Aorta (tissue), 5 donors: ENCODE data around the gene ATP9B. TPM values are rescaled to one million over a fixed set of nuclear protein-coding genes. Genes with fewer than 3 reads are reported as not detected.
A peak's percentile ranks its signal among the peaks of the same experiment; 100 is the strongest.

Source experiments
- ATAC-seq: fragments of 200-7000 bp; cut with Tn5 transposase; one replicate; pipeline ENCODE4 v1.9.1; 2022; ENCODE audit warnings: moderate library complexity; ENCODE audit not compliant: low FRiP score
- DNase-seq, 2 donors: peaks; one replicate each; pipeline ENCODE4 v3.0.0-alpha.2; 2020
- H3K27ac ChIP-seq, 2 donors: one replicate each; pipeline ENCODE4 v1.5.1; 2013; ENCODE audit warnings: low read length in 2 of 2, mild to moderate bottlenecking in 2 of 2, moderate library complexity in 2 of 2, control low read depth in 1 of 2, inconsistent platforms in 1 of 2, low read depth in 1 of 2
- H3K27me3 ChIP-seq, 2 donors: one replicate each; pipeline ENCODE4 v1.6.1; 2013; ENCODE audit warnings: control low read depth in 1 of 2, low read length in 1 of 2, mild to moderate bottlenecking in 1 of 2, moderate library complexity in 1 of 2; ENCODE audit not compliant: insufficient read depth in 2 of 2, control insufficient read depth in 1 of 2
- H3K36me3 ChIP-seq, 2 donors: one replicate each; pipeline ENCODE4 v1.6.1; 2013; ENCODE audit warnings: control low read depth in 1 of 2, low read length in 1 of 2, mild to moderate bottlenecking in 1 of 2; ENCODE audit not compliant: insufficient read depth in 2 of 2, control insufficient read depth in 1 of 2
- H3K4me1 ChIP-seq, 2 donors: one replicate each; pipeline ENCODE4 v1.6.1; 2013; ENCODE audit warnings: low read length in 2 of 2, control low read depth in 1 of 2, mild to moderate bottlenecking in 1 of 2, moderate library complexity in 1 of 2; ENCODE audit not compliant: insufficient read depth in 2 of 2, control insufficient read depth in 1 of 2
- H3K4me3 ChIP-seq, 2 donors: one replicate each; pipeline ENCODE4 v1.5.1; 2013; ENCODE audit warnings: low read length in 2 of 2, control low read depth in 1 of 2, mild to moderate bottlenecking in 1 of 2
- H3K9me3 ChIP-seq: one replicate; pipeline ENCODE4 v1.6.1; 2013; ENCODE audit warnings: mild to moderate bottlenecking, low read length; ENCODE audit not compliant: control insufficient read depth
- WGBS, 2 donors: extraction: QIAGEN DNeasy Blood & Tissue Kit; methylation state at CpG; one replicate each; pipeline ENCODE4 v1.1.7; 2013; 5-methylcytosine and 5-hydroxymethylcytosine counted together
- intact Hi-C, 2 donors: fragments of 100-400 bp; cut with DNase I; formaldehyde crosslinking; loops; one replicate each; pipeline versions ENCODE4 v1.14.2 to v1.15.0; 2022
- polyA plus RNA-seq, 2 donors: library from polyadenylated mRNA; stranded (reverse); fragments of 200-250 nt; gene quantifications; one replicate each; pipeline ENCODE4 v1.2.3, GENCODE V29; 2013
- total RNA-seq, 2 donors: library from RNA; stranded (reverse); fragmentation: NEBNext Ultra II Directional; extraction: Animal tissue kit (Norgen Biotek cat#: 25700); gene quantifications; one replicate each; pipeline ENCODE4 v1.2.1, GENCODE V29; 2021
- donor health status: healthy with polysubstance abuse.
- donor health status: Bipolar disorder and iron deficiency.
- donor health status: DM: no; HTN: no; CAD: no.
- donor health status: DM: no; HTN: no; CAD: no.
- donor health status: DM: yes; HTN: yes; CAD: no.

ATP9B gene
- total and polyA plus RNA-seq, 4 donors = 2.3 to 55.3 (median 30.5) TPM

- no peak for ATAC-seq
- no peaks in the 10 kb centered on the region for H3K4me1 ChIP-seq
- DNase-seq = no peak
- intact Hi-C loops = loop anchor here in 1 of 2 donors (5.0 kb wide), 1 partner anchor 199 kb away; no protein-coding TSS in a partner anchor
- 64% methylated on average over 7 of the region's 7 CpGs for WGBS, 2 donors
- H3K27me3 ChIP-seq = no peaks in the 10 kb centered on the region
- no peaks in the 10 kb centered on the region for H3K36me3 ChIP-seq
- H3K27ac ChIP-seq = no peak overlapping the region
- no peaks in the 10 kb centered on the region for H3K9me3 ChIP-seq
- H3K4me3 ChIP-seq = no peak overlapping the region
Observed at GRCh38 chr18:79388043-79388442, 318.8 kb downstream of the ATP9B start.

- intact Hi-C loops = loop anchor here (5.0 to 10.0 kb wide), 3 partner anchors 65 to 643 kb away; partner anchors contain the start of gene RBFA (in 1 of the 2)
- 20 to 29% methylated on average over 4 of the region's 4 CpGs for WGBS, 2 donors
Observed at GRCh38 chr18:79389689-79390088, 320.5 kb downstream of the ATP9B start.

GRCh38 chr18:79392226-79392625, 323.0 kb downstream of the ATP9B start:
- no peak overlapping the region for H3K4me3 ChIP-seq
- WGBS, 2 donors = 86 to 87% methylated on average over 8 of the region's 8 CpGs
- no peak for ATAC-seq
- no peaks in the 10 kb centered on the region for H3K9me3 ChIP-seq
- H3K36me3 ChIP-seq = no peaks in the 10 kb centered on the region
- intact Hi-C loops = loop anchor here (2.0 to 10.0 kb wide), 3 partner anchors 63 to 640 kb away; partner anchors contain the start of gene RBFA (in 1 of the 2)
- DNase-seq = peak; percentile 41 to 51
- no peaks in the 10 kb centered on the region for H3K4me1 ChIP-seq
- no peaks in the 10 kb centered on the region for H3K27me3 ChIP-seq
- H3K27ac ChIP-seq = peak overlapping the region in 1 of 2 donors; percentile 1

More at GRCh38 chr18:79389689-79390088, 320.5 kb downstream of the ATP9B start:
- ATAC-seq = no peak
- no peaks in the 10 kb centered on the region for H3K9me3 ChIP-seq
- no peaks in the 10 kb centered on the region for H3K27me3 ChIP-seq
- H3K4me1 ChIP-seq = no peaks in the 10 kb centered on the region
- H3K27ac ChIP-seq = no peak overlapping the region
- no peak overlapping the region for H3K4me3 ChIP-seq
- no peak for DNase-seq
- H3K36me3 ChIP-seq = no peaks in the 10 kb centered on the region

GRCh38 chr18:79393181-79393634, 324.0 kb downstream of the ATP9B start:
- DNase-seq = peak; percentile 60 to 85
- no peaks in the 10 kb centered on the region for H3K4me1 ChIP-seq
- intact Hi-C loops = loop anchor here (2.0 to 10.0 kb wide), 3 partner anchors 62 to 639 kb away; partner anchors contain the start of gene RBFA (in 1 of the 2)

GRCh38 chr18:79393635-79394533, 324.7 kb downstream of the ATP9B start:
- Histone ChIP-seq H3K9me3 (no peaks in the 10 kb centered on the region), H3K4me3 (peak overlapping the region; percentile 34 to 81), H3K27ac (peak overlapping the region; percentile 97 to 99), H3K4me1 (no peaks in the 10 kb centered on the region), H3K27me3 (no peaks in the 10 kb centered on the region), H3K36me3 (no peaks in the 10 kb centered on the region)
- ATAC-seq (peak; percentile 80), DNase-seq (peak; percentile 95 to 97)
- WGBS, 2 donors = 0% methylated on average over 56 to 83 of the region's 83 CpGs
- intact Hi-C loops = loop anchor here (2.0 to 10.0 kb wide), 3 partner anchors 61 to 638 kb away; partner anchors contain the start of gene RBFA (in 1 of the 2)

More at GRCh38 chr18:79393181-79393634, 324.0 kb downstream of the ATP9B start:
- WGBS, 2 donors = 3 to 5% methylated on average over 30 of the region's 30 CpGs
- no peaks in the 10 kb centered on the region for H3K36me3 ChIP-seq
- peak; percentile 54 for ATAC-seq
- no peaks in the 10 kb centered on the region for H3K9me3 ChIP-seq
- no peaks in the 10 kb centered on the region for H3K27me3 ChIP-seq
- peak overlapping the region; percentile 47 to 99 for H3K27ac ChIP-seq
- peak overlapping the region in 1 of 2 donors; percentile 81 for H3K4me3 ChIP-seq

- H3K36me3 ChIP-seq = no peaks in the 10 kb centered on the region
- H3K4me3 ChIP-seq = peak overlapping the region; percentile 34 to 81
- ATAC-seq (peak; percentile 44), DNase-seq (peak; percentile 69 to 87)
- no peaks in the 10 kb centered on the region for H3K4me1 ChIP-seq
- WGBS, 2 donors = 1% methylated on average over 59 to 67 of the region's 67 CpGs
- H3K27ac ChIP-seq = peak overlapping the region; percentile 97
- no peaks in the 10 kb centered on the region for H3K9me3 ChIP-seq
- intact Hi-C loops = loop anchor here (5.0 to 10.0 kb wide), 2 partner anchors 60 to 638 kb away; partner anchors contain the start of gene RBFA (in 1 of the 2)
- H3K27me3 ChIP-seq = no peaks in the 10 kb centered on the region
Observed at GRCh38 chr18:79394534-79395307, 325.5 kb downstream of the ATP9B start.

- intact Hi-C loops = loop anchor here in 1 of 2 donors (10.0 kb wide), 1 partner anchor 60 kb away; no protein-coding TSS in a partner anchor
- peak; percentile 0 for ATAC-seq
- 0 to 2% methylated on average over 10 to 29 of the region's 34 CpGs for WGBS, 2 donors
- no peaks in the 10 kb centered on the region for H3K9me3 ChIP-seq
- H3K27ac ChIP-seq = peak overlapping the region in 1 of 2 donors; percentile 97
- H3K36me3 ChIP-seq = no peaks in the 10 kb centered on the region
- H3K4me1 ChIP-seq = no peaks in the 10 kb centered on the region
- H3K4me3 ChIP-seq = peak overlapping the region; percentile 34 to 81
- no peaks in the 10 kb centered on the region for H3K27me3 ChIP-seq
- DNase-seq = no peak
Observed at GRCh38 chr18:79395308-79395640, 326.1 kb downstream of the ATP9B start.

GRCh38 chr18:79395761-79396404, 326.7 kb downstream of the ATP9B start, which contains the start of gene NFATC1:
NFATC1 (plus strand) TSS chr18:79395930; CDS start chr18:79396225, 295 bp downstream.
- H3K36me3 ChIP-seq = no peaks in the 10 kb centered on the region
- H3K9me3 ChIP-seq = no peaks in the 10 kb centered on the region
- H3K27ac ChIP-seq = peak within 1 kb of the TSS; percentile 97
- WGBS, 2 donors = 0% methylated on average over 48 to 91 of the region's 91 CpGs
- H3K27me3 ChIP-seq = no peaks in the 10 kb centered on the region
- intact Hi-C loops = loop anchor here in 1 of 2 donors (10.0 kb wide), 1 partner anchor 59 kb away; no protein-coding TSS in a partner anchor
- peak within 1 kb of the TSS; percentile 58 to 81 for H3K4me3 ChIP-seq
- no peaks in the 10 kb centered on the region for H3K4me1 ChIP-seq
- DNase-seq (peak; percentile 91 to 97), ATAC-seq (peak; percentile 64)
